ENCODE results near the gene PABPN1L.

Gene PABPN1L

GRCh38 chr16:88853325-88853941 lies 13.0 kb downstream of the PABPN1L start:
- no peak for DNase-seq (ENCODE audit: insufficient read length, low spot score)
- no peak for FAIRE-seq

GRCh38 chr16:88851616-88852015 lies 14.8 kb downstream of the PABPN1L start:
- FAIRE-seq (no peak), DNase-seq (ENCODE audit: insufficient read length, low spot score) (no peak)

GRCh38 chr16:88850531-88851199 lies 15.8 kb downstream of the PABPN1L start:
- no peak for FAIRE-seq

GRCh38 chr16:88848557-88848956 lies 17.9 kb downstream of the PABPN1L start:
- DNase-seq (ENCODE audit: insufficient read length, low spot score) (no peak), FAIRE-seq (no peak)

More at GRCh38 chr16:88850531-88851199, 15.8 kb downstream of the PABPN1L start:
- DNase-seq (ENCODE audit: insufficient read length, low spot score) = no peak

GRCh38 chr16:88847654-88848053 lies 18.8 kb downstream of the PABPN1L start:
- DNase-seq (ENCODE audit: insufficient read length, low spot score) = no peak
- no peak for FAIRE-seq

- DNase-seq (ENCODE audit: insufficient read length, low spot score) = no peak
These were observed 20.4 kb downstream of the PABPN1L start for GRCh38 chr16:88846088-88846487.

GRCh38 chr16:88844419-88845036 lies 21.9 kb downstream of the PABPN1L start:
- no peak for DNase-seq (ENCODE audit: insufficient read length, low spot score)
- FAIRE-seq = no peak

More at GRCh38 chr16:88846088-88846487, 20.4 kb downstream of the PABPN1L start:
- FAIRE-seq = no peak

GRCh38 chr16:88843256-88843655 lies 23.2 kb downstream of the PABPN1L start:
- DNase-seq (ENCODE audit: insufficient read length, low spot score) (no peak), FAIRE-seq (no peak)

GRCh38 chr16:88842806-88843205 lies 23.7 kb downstream of the PABPN1L start:
- no peak for DNase-seq (ENCODE audit: insufficient read length, low spot score)
- FAIRE-seq = no peak

GRCh38 chr16:88842308-88842756 lies 24.1 kb downstream of the PABPN1L start:
- no peak for FAIRE-seq
- no peak for DNase-seq (ENCODE audit: insufficient read length, low spot score)

GRCh38 chr16:88841521-88842307 lies 24.7 kb downstream of the PABPN1L start:
- FAIRE-seq = no peak
- DNase-seq (ENCODE audit: insufficient read length, low spot score) = no peak

GRCh38 chr16:88840600-88841215 lies 25.8 kb downstream of the PABPN1L start:
- DNase-seq (ENCODE audit: insufficient read length, low spot score) (no peak), FAIRE-seq (no peak)

- FAIRE-seq (no peak), DNase-seq (ENCODE audit: insufficient read length, low spot score) (no peak)
These were observed 26.5 kb downstream of the PABPN1L start for GRCh38 chr16:88839745-88840599.

- no peak for DNase-seq (ENCODE audit: insufficient read length, low spot score)
- FAIRE-seq = no peak
These were observed 27.4 kb downstream of the PABPN1L start for GRCh38 chr16:88839026-88839529.

- DNase-seq (ENCODE audit: insufficient read length, low spot score) (no peak), FAIRE-seq (no peak)
These were observed 27.9 kb downstream of the PABPN1L start for GRCh38 chr16:88838566-88838965.

- FAIRE-seq (no peak), DNase-seq (ENCODE audit: insufficient read length, low spot score) (no peak)
These were observed 28.7 kb downstream of the PABPN1L start for GRCh38 chr16:88837806-88838205.

GRCh38 chr16:88836791-88837190 lies 29.7 kb downstream of the PABPN1L start:
- DNase-seq (ENCODE audit: insufficient read length, low spot score) (no peak), FAIRE-seq (no peak)

- FAIRE-seq (no peak), DNase-seq (ENCODE audit: insufficient read length, low spot score) (no peak)
These were observed 30.6 kb downstream of the PABPN1L start for GRCh38 chr16:88835818-88836217.

- no peak for FAIRE-seq
- DNase-seq (ENCODE audit: insufficient read length, low spot score) = no peak
These were observed 31.1 kb downstream of the PABPN1L start for GRCh38 chr16:88835383-88835782.

GRCh38 chr16:88834670-88835069 lies 31.8 kb downstream of the PABPN1L start:
- DNase-seq (ENCODE audit: insufficient read length, low spot score) = no peak
- FAIRE-seq = no peak

Data from GM19239 (cell line).